Measurements from ENCODE around the gene HOXB9.

Gene HOXB9

GRCh38 chr17:48625495-48626244, 488 bp downstream of the HOXB9 start:
- DNase-seq: no peak

- DNase-seq: peak in 3 of 56 donors; percentile 6 to 8 (median 8)
Observed at GRCh38 chr17:48624544-48625494, 1.3 kb downstream of the HOXB9 start.

GRCh38 chr17:48624118-48624517, 2.0 kb downstream of the HOXB9 start:
- DNase-seq: no peak

- DNase-seq: no peak
Observed at GRCh38 chr17:48623583-48623982, 2.6 kb downstream of the HOXB9 start.

GRCh38 chr17:48622857-48623256, 3.3 kb downstream of the HOXB9 start:
- no peak for DNase-seq

- DNase-seq: no peak
Observed at GRCh38 chr17:48621410-48622392, 4.5 kb downstream of the HOXB9 start.

GRCh38 chr17:48620461-48621139, 5.6 kb downstream of the HOXB9 start:
- DNase-seq: no peak

GRCh38 chr17:48619826-48620449, 6.2 kb downstream of the HOXB9 start:
- no peak for DNase-seq

GRCh38 chr17:48618256-48618896, 7.8 kb downstream of the HOXB9 start:
- peak in 54 of 56 donors; percentile 5 to 91 (median 60) for DNase-seq

GRCh38 chr17:48617471-48618255, 8.5 kb downstream of the HOXB9 start:
- DNase-seq: no peak

- no peak for DNase-seq
Observed at GRCh38 chr17:48616717-48617470, 9.3 kb downstream of the HOXB9 start.

- DNase-seq: no peak
Observed at GRCh38 chr17:48615963-48616716, 10.0 kb downstream of the HOXB9 start.

- DNase-seq: no peak
Observed at GRCh38 chr17:48615047-48615962, 10.9 kb downstream of the HOXB9 start, which contains the start of gene HOXB8. HOXB8 (minus strand) TSS chr17:48615292; CDS start chr17:48614704, 588 bp downstream.

GRCh38 chr17:48613862-48614694, 12.1 kb downstream of the HOXB9 start:
- DNase-seq: no peak
